Smooth muscle cell (in vitro differentiated cells): Measurements from ENCODE around the gene TAP1. TPM values are rescaled to one million over a fixed set of nuclear protein-coding genes. Genes with fewer than 3 reads are reported as not detected.
"Not testable (repeated sequence)": the region's sequence is repeated elsewhere in the genome, so short reads cannot be mapped to it uniquely, and the experiment has no call there.

Experiments used
- DNase-seq: peaks from one replicate; lab custom pipeline; 2025; ENCODE audit not compliant: unreplicated experiment; lab: John Stamatoyannopoulos, UW
- H2AFZ ChIP-seq: fragments of 200-600 bp; sonication (generic); 2 replicates; pipeline ENCODE4 v1.6.0; 2016; ENCODE audit warnings: antibody characterized with exemption, low read depth, mild to moderate bottlenecking
- H3F3A ChIP-seq: fragments of 200-600 bp; sonication (generic); 2 replicates; pipeline ENCODE4 v1.6.0; 2017; ENCODE audit warnings: antibody characterized with exemption, low read depth
- H3K27ac ChIP-seq: fragments of 200-600 bp; sonication (generic); 2 replicates; pipeline ENCODE4 v1.5.1; 2016; ENCODE audit warnings: low read depth, mild to moderate bottlenecking
- H3K27me3 ChIP-seq: fragments of 200-600 bp; sonication (generic); 2 replicates; pipeline ENCODE4 v1.6.1; 2016; ENCODE audit warnings: low read depth, mild to moderate bottlenecking
- H3K36me3 ChIP-seq: fragments of 200-600 bp; sonication (generic); 2 replicates; pipeline ENCODE4 v1.5.1; 2016; ENCODE audit warnings: low read depth
- H3K4me1 ChIP-seq: fragments of 200-600 bp; sonication (generic); 2 replicates; pipeline ENCODE4 v1.5.1; 2016; ENCODE audit warnings: low read depth
- H3K4me2 ChIP-seq: fragments of 200-600 bp; sonication (generic); 2 replicates; pipeline ENCODE4 v1.6.0; 2016; ENCODE audit warnings: mild to moderate bottlenecking
- H3K4me3 ChIP-seq: fragments of 200-600 bp; sonication (generic); 2 replicates; pipeline ENCODE4 v1.5.1; 2016; ENCODE audit warnings: mild to moderate bottlenecking
- H3K79me2 ChIP-seq: fragments of 200-600 bp; sonication (generic); 2 replicates; pipeline ENCODE4 v1.6.0; 2016; ENCODE audit warnings: low read depth, mild to moderate bottlenecking
- H3K9ac ChIP-seq: fragments of 200-600 bp; sonication (generic); 2 replicates; pipeline ENCODE4 v1.6.0; 2016; ENCODE audit warnings: low read depth
- H3K9me3 ChIP-seq: fragments of 200-600 bp; sonication (generic); replicated peaks from 2 replicates; pipeline ENCODE4 v1.5.1; 2016; ENCODE audit warnings: low read depth
- H4K20me1 ChIP-seq: fragments of 200-600 bp; sonication (generic); 2 replicates; pipeline ENCODE4 v1.6.0; 2016; ENCODE audit warnings: low read depth
- WGBS: methylation state at CpG from one replicate; pipeline ENCODE4 v1.1.7; 2016; ENCODE audit warnings: low lambda C conversion rate; 5-methylcytosine and 5-hydroxymethylcytosine counted together
- polyA plus RNA-seq: library from polyadenylated mRNA; unstranded; fragments of >200 nt; fragmentation: Nextera tagmentation; extraction: Ambion mirVana; gene quantifications from 2 replicates; pipeline ENCODE4 v1.2.1, GENCODE V29; 2016
- total RNA-seq: library from RNA; depleted of rRNA; stranded (reverse); fragments of >200 nt; gene quantifications from 2 replicates; pipeline ENCODE4 v1.2.3, GENCODE V29; 2014
- TF ChIP-seq, protein P1 (sequence below): fragments of 200-600 bp; sonication (generic); IDR thresholded peaks from 2 replicates; pipeline ENCODE4 v1.5.1; 2017; ENCODE audit warnings: borderline replicate concordance, mild to moderate bottlenecking, antibody characterized with exemption; ENCODE audit not compliant: insufficient read depth, poor library complexity, severe bottlenecking

TAP1 gene
- total and polyA plus RNA-seq, 2 experiments from 2014 or later = 11.2 to 18.4 TPM

DNA sequence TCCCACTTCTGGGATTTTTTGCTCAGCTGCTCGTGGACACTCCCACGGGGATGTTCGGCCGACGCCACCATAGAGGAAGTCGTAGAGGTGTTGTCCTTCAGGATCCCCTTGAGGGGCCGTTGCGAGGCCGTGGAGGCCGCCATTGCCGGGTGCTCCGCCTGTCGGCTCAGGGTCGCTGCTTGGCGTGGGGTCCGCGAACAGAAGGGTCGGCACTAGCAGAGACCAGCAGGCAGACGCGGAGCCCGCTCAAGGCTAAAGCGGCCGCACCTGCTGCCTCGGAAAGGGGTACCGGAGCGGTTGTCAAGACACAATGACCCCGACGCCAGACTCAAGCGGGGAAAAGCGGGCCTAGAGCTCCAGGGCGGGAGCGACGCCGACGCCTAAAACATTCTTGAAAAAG lies 26.2 kb upstream of the TAP1 start:
- H3K27me3 ChIP-seq = peaks cover 21% of the 10 kb centered on the region
- TF ChIP-seq, protein P1, sequence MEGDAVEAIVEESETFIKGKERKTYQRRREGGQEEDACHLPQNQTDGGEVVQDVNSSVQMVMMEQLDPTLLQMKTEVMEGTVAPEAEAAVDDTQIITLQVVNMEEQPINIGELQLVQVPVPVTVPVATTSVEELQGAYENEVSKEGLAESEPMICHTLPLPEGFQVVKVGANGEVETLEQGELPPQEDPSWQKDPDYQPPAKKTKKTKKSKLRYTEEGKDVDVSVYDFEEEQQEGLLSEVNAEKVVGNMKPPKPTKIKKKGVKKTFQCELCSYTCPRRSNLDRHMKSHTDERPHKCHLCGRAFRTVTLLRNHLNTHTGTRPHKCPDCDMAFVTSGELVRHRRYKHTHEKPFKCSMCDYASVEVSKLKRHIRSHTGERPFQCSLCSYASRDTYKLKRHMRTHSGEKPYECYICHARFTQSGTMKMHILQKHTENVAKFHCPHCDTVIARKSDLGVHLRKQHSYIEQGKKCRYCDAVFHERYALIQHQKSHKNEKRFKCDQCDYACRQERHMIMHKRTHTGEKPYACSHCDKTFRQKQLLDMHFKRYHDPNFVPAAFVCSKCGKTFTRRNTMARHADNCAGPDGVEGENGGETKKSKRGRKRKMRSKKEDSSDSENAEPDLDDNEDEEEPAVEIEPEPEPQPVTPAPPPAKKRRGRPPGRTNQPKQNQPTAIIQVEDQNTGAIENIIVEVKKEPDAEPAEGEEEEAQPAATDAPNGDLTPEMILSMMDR = no peak

GRCh38 chr6:32876603-32877002 lies 23.1 kb upstream of the TAP1 start:
- 90% methylated on average over 2 of the region's 2 CpGs for WGBS
- DNase-seq = no peak
- no peaks in the 10 kb centered on the region for H3K4me1 ChIP-seq
- no peak overlapping the region for H3K27ac ChIP-seq
- TF ChIP-seq, protein P1 = no peak
- no peaks in the 10 kb centered on the region for H3F3A ChIP-seq
- H3K79me2 ChIP-seq = no peaks in the 10 kb centered on the region
- H3K9me3 ChIP-seq = no peaks in the 10 kb centered on the region
- H3K4me3 ChIP-seq = no peak overlapping the region
- H3K4me2 ChIP-seq = no peak overlapping the region
- no peaks in the 10 kb centered on the region for H3K36me3 ChIP-seq
- H3K27me3 ChIP-seq = peaks cover 32% of the 10 kb centered on the region
- H2AFZ ChIP-seq = no peak overlapping the region
- H4K20me1 ChIP-seq = no peaks in the 10 kb centered on the region
- no peak overlapping the region for H3K9ac ChIP-seq

More for the DNA sequence above, 26.2 kb upstream of the TAP1 start:
- Histone ChIP-seq H3K9me3 (no peaks in the 10 kb centered on the region), H4K20me1 (no peaks in the 10 kb centered on the region), H3K9ac (no peak overlapping the region), H3K4me3 (no peak overlapping the region), H3K79me2 (no peaks in the 10 kb centered on the region), H3K4me1 (no peaks in the 10 kb centered on the region), H2AFZ (no peak overlapping the region), H3K27ac (no peak overlapping the region), H3F3A (no peaks in the 10 kb centered on the region), H3K4me2 (no peak overlapping the region), H3K36me3 (no peaks in the 10 kb centered on the region)
- no peak for DNase-seq
- 91% methylated on average over 35 of the region's 35 CpGs for WGBS

GRCh38 chr6:32873947-32874346 lies 20.4 kb upstream of the TAP1 start:
- not testable (repeated sequence) for H3K4me1 ChIP-seq, H3F3A ChIP-seq, H3K9me3 ChIP-seq, H3K4me3 ChIP-seq, H2AFZ ChIP-seq, DNase-seq, H4K20me1 ChIP-seq, H3K9ac ChIP-seq, H3K27ac ChIP-seq, H3K36me3 ChIP-seq, H3K4me2 ChIP-seq, H3K79me2 ChIP-seq
- WGBS = 7% methylated on average over 1 of the region's 1 CpG
- H3K27me3 ChIP-seq = peaks cover 58% of the 10 kb centered on the region

- no peak overlapping the region for H3K4me2 ChIP-seq
- DNase-seq = peak; percentile 27
- no peaks in the 10 kb centered on the region for H3K4me1 ChIP-seq
- H3K36me3 ChIP-seq = no peaks in the 10 kb centered on the region
- H3F3A ChIP-seq = no peaks in the 10 kb centered on the region
- 19% methylated on average over 5 of the region's 5 CpGs for WGBS
- H3K79me2 ChIP-seq = no peaks in the 10 kb centered on the region
- H3K9me3 ChIP-seq = no peaks in the 10 kb centered on the region
- peaks cover 77% of the 10 kb centered on the region for H3K27me3 ChIP-seq
- no peak overlapping the region for H2AFZ ChIP-seq
- H3K4me3 ChIP-seq = no peak overlapping the region
- TF ChIP-seq, protein P1 = peak; percentile 95
- no peak overlapping the region for H3K27ac ChIP-seq
- no peaks in the 10 kb centered on the region for H4K20me1 ChIP-seq
- no peak overlapping the region for H3K9ac ChIP-seq
These were observed 14.8 kb upstream of the TAP1 start for GRCh38 chr6:32868257-32868788.
